NCI-H226 (cell line): ENCODE results near the gene MRPS16.
A peak's percentile ranks its signal among the peaks of the same experiment; 100 is the strongest.

Experiments
- DNase-seq: peaks from one replicate; pipeline ENCODE4 v3.0.0-alpha.2; 2015

The MRPS16 gene

GRCh38 chr10:73238990-73239566 lies 13.4 kb downstream of the MRPS16 start:
- no peak for DNase-seq

GRCh38 chr10:73234695-73235094 lies 17.7 kb downstream of the MRPS16 start:
- DNase-seq, result no peak

- no peak for DNase-seq
Observed at GRCh38 chr10:73233883-73234282, 18.6 kb downstream of the MRPS16 start.

- no peak for DNase-seq
Observed at GRCh38 chr10:73232887-73233286, 19.6 kb downstream of the MRPS16 start.

- no peak for DNase-seq
Observed at GRCh38 chr10:73229567-73229966, 22.9 kb downstream of the MRPS16 start.

GRCh38 chr10:73228247-73228646 lies 24.2 kb downstream of the MRPS16 start:
- DNase-seq, result no peak

GRCh38 chr10:73226663-73227062 lies 25.8 kb downstream of the MRPS16 start:
- DNase-seq, result no peak

- peak; percentile 37 for DNase-seq
Observed at GRCh38 chr10:73225518-73225917, 26.9 kb downstream of the MRPS16 start.

- DNase-seq, result no peak
Observed at GRCh38 chr10:73220989-73221388, 31.5 kb downstream of the MRPS16 start.

GRCh38 chr10:73219384-73219783 lies 33.1 kb downstream of the MRPS16 start:
- DNase-seq, result no peak

- peak; percentile 10 for DNase-seq
Observed at GRCh38 chr10:73218431-73219191, 33.8 kb downstream of the MRPS16 start.

GRCh38 chr10:73217628-73218027 lies 34.8 kb downstream of the MRPS16 start:
- DNase-seq, result no peak

- DNase-seq, result no peak
Observed at GRCh38 chr10:73215749-73216148, 36.7 kb downstream of the MRPS16 start.

- DNase-seq, result no peak
Observed at GRCh38 chr10:73211106-73211811, 41.2 kb downstream of the MRPS16 start.

- no peak for DNase-seq
Observed at GRCh38 chr10:73210395-73211105, 41.9 kb downstream of the MRPS16 start.

- DNase-seq, result peak; percentile 24
Observed at GRCh38 chr10:73209705-73210104, 42.7 kb downstream of the MRPS16 start.

GRCh38 chr10:73207883-73208282 lies 44.6 kb downstream of the MRPS16 start:
- no peak for DNase-seq

GRCh38 chr10:73206385-73206784 lies 46.1 kb downstream of the MRPS16 start:
- DNase-seq, result no peak

GRCh38 chr10:73205890-73206289 lies 46.6 kb downstream of the MRPS16 start:
- no peak for DNase-seq

- DNase-seq, result no peak
Observed at GRCh38 chr10:73205081-73205480, 47.4 kb downstream of the MRPS16 start.
